H9 (cell line): ENCODE data around the gene ADAMTSL4. TPM values are rescaled to one million over a fixed set of nuclear protein-coding genes. Genes with fewer than 3 reads are reported as not detected.

Source experiments
- DNase-seq: peaks from one replicate; pipeline ENCODE4 v3.0.0-alpha.2; 2017
- H2AFZ ChIP-seq: one replicate; pipeline ENCODE4 v1.6.1; 2013; ENCODE audit warnings: mild to moderate bottlenecking, low read length, control low read depth, moderate library complexity
- H2AK5ac ChIP-seq: 2 replicates; pipeline ENCODE4 v1.6.1; 2013; ENCODE audit warnings: low read length, control low read depth, mixed read lengths; ENCODE audit not compliant: insufficient read length
- H2BK120ac ChIP-seq: one replicate; pipeline ENCODE4 v1.6.1; 2013; ENCODE audit warnings: low read depth, mild to moderate bottlenecking, low read length, control low read depth, inconsistent platforms; ENCODE audit not compliant: poor library complexity, severe bottlenecking
- H2BK12ac ChIP-seq: 2 replicates; pipeline ENCODE4 v1.6.1; 2013; ENCODE audit warnings: low read length, control low read depth, mixed read lengths, low read depth; ENCODE audit not compliant: insufficient read length
- H2BK15ac ChIP-seq: 2 replicates; pipeline ENCODE4 v1.6.1; 2013; ENCODE audit warnings: low read depth, low read length, control low read depth
- H2BK20ac ChIP-seq: one replicate; pipeline ENCODE4 v1.6.1; 2013; ENCODE audit warnings: low read depth, mild to moderate bottlenecking, low read length, control low read depth, inconsistent platforms; ENCODE audit not compliant: poor library complexity, severe bottlenecking
- H2BK5ac ChIP-seq: 2 replicates; pipeline ENCODE4 v1.6.1; 2013; ENCODE audit warnings: low read length, control low read depth, mixed read lengths; ENCODE audit not compliant: insufficient read length
- H3K14ac ChIP-seq: 2 replicates; pipeline ENCODE4 v1.6.1; 2013; ENCODE audit warnings: low read length, control low read depth; ENCODE audit not compliant: insufficient read depth
- H3K18ac ChIP-seq: 2 replicates; pipeline ENCODE4 v1.6.1; 2013; ENCODE audit warnings: low read depth, mild to moderate bottlenecking, mixed read lengths, low read length, control low read depth; ENCODE audit not compliant: insufficient read length
- H3K23ac ChIP-seq: 2 replicates; pipeline ENCODE4 v1.6.1; 2013; ENCODE audit warnings: low read length, control low read depth, mixed read lengths, low read depth; ENCODE audit not compliant: insufficient read length
- H3K23me2 ChIP-seq: 2 replicates; pipeline ENCODE4 v1.6.1; 2013; ENCODE audit warnings: low read depth, mild to moderate bottlenecking, mixed read lengths, low read length, control low read depth; ENCODE audit not compliant: insufficient read length, poor library complexity, severe bottlenecking
- H3K27ac ChIP-seq: 2 replicates; pipeline ENCODE4 v1.5.1; 2013; ENCODE audit warnings: low read length, control low read depth, mixed read lengths, low read depth; ENCODE audit not compliant: insufficient read length
- H3K27me3 ChIP-seq: 2 replicates; pipeline ENCODE4 v1.6.1; 2013; ENCODE audit warnings: low read length, control low read depth, inconsistent platforms; ENCODE audit not compliant: insufficient read depth
- H3K4ac ChIP-seq: 2 replicates; pipeline ENCODE4 v1.6.1; 2013; ENCODE audit warnings: low read depth, mild to moderate bottlenecking, control low read depth, inconsistent platforms, low read length, moderate library complexity
- H3K4me1 ChIP-seq: 2 replicates; pipeline ENCODE4 v1.6.1; 2013; ENCODE audit warnings: low read length, control low read depth, inconsistent platforms; ENCODE audit not compliant: insufficient read depth
- H3K4me2 ChIP-seq: 2 replicates; pipeline ENCODE4 v1.6.1; 2013; ENCODE audit warnings: low read length, control low read depth, mixed read lengths; ENCODE audit not compliant: insufficient read length, insufficient read depth
- H3K56ac ChIP-seq: 2 replicates; pipeline ENCODE4 v1.6.1; 2013; ENCODE audit warnings: low read depth, mild to moderate bottlenecking, mixed read lengths, low read length, control low read depth; ENCODE audit not compliant: insufficient read length
- H3K79me1 ChIP-seq: 2 replicates; pipeline ENCODE4 v1.6.1; 2013; ENCODE audit warnings: low read depth, mild to moderate bottlenecking, moderate library complexity, low read length, control low read depth, inconsistent platforms; ENCODE audit not compliant: insufficient read depth, poor library complexity, severe bottlenecking
- H3K79me2 ChIP-seq: 2 replicates; pipeline ENCODE4 v1.6.1; 2013; ENCODE audit warnings: low read length, control low read depth, inconsistent platforms; ENCODE audit not compliant: insufficient read depth
- H3K9ac ChIP-seq: 2 replicates; pipeline ENCODE4 v1.6.1; 2013; ENCODE audit warnings: low read length, control low read depth, mixed read lengths; ENCODE audit not compliant: insufficient read length; ENCODE audit errors: extremely low read depth
- H3K9me3 ChIP-seq: one replicate; pipeline ENCODE4 v1.6.1; 2013; ENCODE audit warnings: low read depth, low read length, inconsistent platforms; ENCODE audit not compliant: control insufficient read depth
- H3T11ph ChIP-seq: one replicate; pipeline ENCODE4 v1.6.1; 2013; ENCODE audit warnings: mild to moderate bottlenecking, low read length, control low read depth, inconsistent platforms
- H4K20me1 ChIP-seq: one replicate; pipeline ENCODE4 v1.6.1; 2013; ENCODE audit not compliant: control insufficient read depth, insufficient read length, insufficient read depth
- H4K5ac ChIP-seq: 2 replicates; pipeline ENCODE4 v1.6.1; 2013; ENCODE audit warnings: low read depth, mild to moderate bottlenecking, mixed read lengths, low read length, control low read depth; ENCODE audit not compliant: insufficient read length
- H4K8ac ChIP-seq: replicated peaks from 2 replicates; pipeline ENCODE4 v1.6.1; 2013; ENCODE audit warnings: low read length, control low read depth, mixed read lengths, low read depth; ENCODE audit not compliant: insufficient read length
- H4K91ac ChIP-seq: 2 replicates; pipeline ENCODE4 v1.6.1; 2013; ENCODE audit warnings: low read depth, mild to moderate bottlenecking, moderate library complexity, mixed read lengths, low read length, control low read depth; ENCODE audit not compliant: insufficient read length
- H3K27ac Mint-ChIP-seq, 3 experiments: 2 replicates in 2 of 3; 3 replicates in 1 of 3; pipeline ENCODE4 v1.8.0; 2020 to 2021; ENCODE audit warnings: mixed read lengths in 3 of 3, mild to moderate bottlenecking in 1 of 3, moderate library complexity in 1 of 3
- H3K27me3 Mint-ChIP-seq: 2 replicates; pipeline ENCODE4 v1.8.0; 2021; ENCODE audit warnings: low read depth, mild to moderate bottlenecking, moderate library complexity, mixed read lengths
- H3K36me3 Mint-ChIP-seq, 3 experiments: 2 replicates in 2 of 3; 3 replicates in 1 of 3; pipeline ENCODE4 v1.8.0; 2020 to 2021; ENCODE audit warnings: low read depth in 3 of 3, mixed read lengths in 3 of 3; ENCODE audit not compliant: insufficient read depth in 1 of 3
- H3K4me1 Mint-ChIP-seq, 2 experiments: 2 replicates each; pipeline ENCODE4 v1.8.0; 2020; ENCODE audit warnings: mixed read lengths in 2 of 2
- H3K4me3 Mint-ChIP-seq, 2 experiments: 2 replicates in 1 of 2; 3 replicates in 1 of 2; pipeline ENCODE4 v1.8.0; 2020 to 2021; ENCODE audit warnings: mild to moderate bottlenecking in 2 of 2, mixed read lengths in 2 of 2, moderate library complexity in 1 of 2
- H3K9me3 Mint-ChIP-seq, 2 experiments: 2 replicates in 1 of 2; 3 replicates in 1 of 2; pipeline ENCODE4 v1.8.0; 2020; ENCODE audit warnings: mild to moderate bottlenecking in 2 of 2, mixed read lengths in 2 of 2, moderate library complexity in 1 of 2
- CTCF ChIP-seq: fragments of 200-600 bp; sonication (generic); conservative IDR thresholded peaks from 3 replicates; pipeline ENCODE4 v1.8.0; 2021; ENCODE audit warnings: antibody characterized with exemption, mild to moderate bottlenecking
- WGBS: extraction: QIAGEN DNeasy Blood & Tissue Kit; methylation state at CpG from one replicate; pipeline ENCODE4 v1.1.7; 2013; ENCODE audit warnings: missing lambda C conversion rate, low lambda C conversion rate, mixed read lengths; ENCODE audit not compliant: insufficient read length; ENCODE audit errors: extremely low coverage; 5-methylcytosine and 5-hydroxymethylcytosine counted together
- total RNA-seq: library from RNA; stranded (reverse); gene quantifications from 2 replicates; pipeline ENCODE4 v1.2.1, GENCODE V29; 2021

ADAMTSL4 gene
- total RNA-seq, 1 experiment from 2014 or later = 6.1 TPM

GRCh38 chr1:150558761-150559655, 9.8 kb downstream of the ADAMTSL4 start:
- Histone ChIP-seq H3K23me2 (peaks cover 11% of the 10 kb centered on the region), H3T11ph (no peak overlapping the region), H3K14ac (no peak overlapping the region), H3K27ac (no peak overlapping the region), H3K23ac (no peak overlapping the region), H2BK120ac (no peak overlapping the region), H3K79me1 (no peaks in the 10 kb centered on the region), H4K91ac (no peak overlapping the region), H2AK5ac (no peak overlapping the region), H3K56ac (no peak overlapping the region), H3K4me2 (no peak overlapping the region), H3K4ac (no peak overlapping the region), H3K9ac (no peak overlapping the region), H2BK15ac (no peak overlapping the region), H2BK5ac (no peak overlapping the region), H4K20me1 (no peaks in the 10 kb centered on the region), H3K18ac (no peak overlapping the region), H2BK12ac (no peak overlapping the region), H3K4me1 (peaks cover 7% of the 10 kb centered on the region; the same call in 1 of the 2 replicates), H3K79me2 (no peaks in the 10 kb centered on the region), H2AFZ (no peak overlapping the region), H4K5ac (no peak overlapping the region), H2BK20ac (no peak overlapping the region), H4K8ac (no peak overlapping the region), H3K9me3 (no peaks in the 10 kb centered on the region), H3K27me3 (no peaks in the 10 kb centered on the region)
- Mint-ChIP-seq H3K27ac (peak overlapping the region in 1 of 3 experiments; percentile 87; a peak in 1 of 7 replicates), H3K4me3 (peak overlapping the region in 1 of 2 experiments; percentile 42; a peak in 1 of 5 replicates), H3K4me1 (peaks cover 34 to 47% of the 10 kb centered on the region in 2 experiments), H3K27me3 (no peaks in the 10 kb centered on the region), H3K36me3 (peaks cover 3 to 5% (median 5%) of the 10 kb centered on the region in 3 experiments; a peak in 5 of 7 replicates), H3K9me3 (no peaks in the 10 kb centered on the region; a peak in 1 of 5 replicates)
- WGBS = no CpG with 5 or more reads among the region's 28 CpGs
- TF ChIP-seq CTCF = no peak
- peak; percentile 31 for DNase-seq
